SHP77 treated with DMSO at 0.1 percent for 48 hours (cell line): Measurements from ENCODE around the gene ZNF687.
"Not testable (repeated sequence)": the region's sequence is repeated elsewhere in the genome, so short reads cannot be mapped to it uniquely, and the experiment has no call there.

Source experiments
- DNase-seq: peaks from one replicate; lab custom pipeline; 2025; lab: John Stamatoyannopoulos, UW

The ZNF687 gene, protein sequence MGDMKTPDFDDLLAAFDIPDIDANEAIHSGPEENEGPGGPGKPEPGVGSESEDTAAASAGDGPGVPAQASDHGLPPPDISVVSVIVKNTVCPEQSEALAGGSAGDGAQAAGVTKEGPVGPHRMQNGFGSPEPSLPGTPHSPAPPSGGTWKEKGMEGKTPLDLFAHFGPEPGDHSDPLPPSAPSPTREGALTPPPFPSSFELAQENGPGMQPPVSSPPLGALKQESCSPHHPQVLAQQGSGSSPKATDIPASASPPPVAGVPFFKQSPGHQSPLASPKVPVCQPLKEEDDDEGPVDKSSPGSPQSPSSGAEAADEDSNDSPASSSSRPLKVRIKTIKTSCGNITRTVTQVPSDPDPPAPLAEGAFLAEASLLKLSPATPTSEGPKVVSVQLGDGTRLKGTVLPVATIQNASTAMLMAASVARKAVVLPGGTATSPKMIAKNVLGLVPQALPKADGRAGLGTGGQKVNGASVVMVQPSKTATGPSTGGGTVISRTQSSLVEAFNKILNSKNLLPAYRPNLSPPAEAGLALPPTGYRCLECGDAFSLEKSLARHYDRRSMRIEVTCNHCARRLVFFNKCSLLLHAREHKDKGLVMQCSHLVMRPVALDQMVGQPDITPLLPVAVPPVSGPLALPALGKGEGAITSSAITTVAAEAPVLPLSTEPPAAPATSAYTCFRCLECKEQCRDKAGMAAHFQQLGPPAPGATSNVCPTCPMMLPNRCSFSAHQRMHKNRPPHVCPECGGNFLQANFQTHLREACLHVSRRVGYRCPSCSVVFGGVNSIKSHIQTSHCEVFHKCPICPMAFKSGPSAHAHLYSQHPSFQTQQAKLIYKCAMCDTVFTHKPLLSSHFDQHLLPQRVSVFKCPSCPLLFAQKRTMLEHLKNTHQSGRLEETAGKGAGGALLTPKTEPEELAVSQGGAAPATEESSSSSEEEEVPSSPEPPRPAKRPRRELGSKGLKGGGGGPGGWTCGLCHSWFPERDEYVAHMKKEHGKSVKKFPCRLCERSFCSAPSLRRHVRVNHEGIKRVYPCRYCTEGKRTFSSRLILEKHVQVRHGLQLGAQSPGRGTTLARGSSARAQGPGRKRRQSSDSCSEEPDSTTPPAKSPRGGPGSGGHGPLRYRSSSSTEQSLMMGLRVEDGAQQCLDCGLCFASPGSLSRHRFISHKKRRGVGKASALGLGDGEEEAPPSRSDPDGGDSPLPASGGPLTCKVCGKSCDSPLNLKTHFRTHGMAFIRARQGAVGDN

DNA sequence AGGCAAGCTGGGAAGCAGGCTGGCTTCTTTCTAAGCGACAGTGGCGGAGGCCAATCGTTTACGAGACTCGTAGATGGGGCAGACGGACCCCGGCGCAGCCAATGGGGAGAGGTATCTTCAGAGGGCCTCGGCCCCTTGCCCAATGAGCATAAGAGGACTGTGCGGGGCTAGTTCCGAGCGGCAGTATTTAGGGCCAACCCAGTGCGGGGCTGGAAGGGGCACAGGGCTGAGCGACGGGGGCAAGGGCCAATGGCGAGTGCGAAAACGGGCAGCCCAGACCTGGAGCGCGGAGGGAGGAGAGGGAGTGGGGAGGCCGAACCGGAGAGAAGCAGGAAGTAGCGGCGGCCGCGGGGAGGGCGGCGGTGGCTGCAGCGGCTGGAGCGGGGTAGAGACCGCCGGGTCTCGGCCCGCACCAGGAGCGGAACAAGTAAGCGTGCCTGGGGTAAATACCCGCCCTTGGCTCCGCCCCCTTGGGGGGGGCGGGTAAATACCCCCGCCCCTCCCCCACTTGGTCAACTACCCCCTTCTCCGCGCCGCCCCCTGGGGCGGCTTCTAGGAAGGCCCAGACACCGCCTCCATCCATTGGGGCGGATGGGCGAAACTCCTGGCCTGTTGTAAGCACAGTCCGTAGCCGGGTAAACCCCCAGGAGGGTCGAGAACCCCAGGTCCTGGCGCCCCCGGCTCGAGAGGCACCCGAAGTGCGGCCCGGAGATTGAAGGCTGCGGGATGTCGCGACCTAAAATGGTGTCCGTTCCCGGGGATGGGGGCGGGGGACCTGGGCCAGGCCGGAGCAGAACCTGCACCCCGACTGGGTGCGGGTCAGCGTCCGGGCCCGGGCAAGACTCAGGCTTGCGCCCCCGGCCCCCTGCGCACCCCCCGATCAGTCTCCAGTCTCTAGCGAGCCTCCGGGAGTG lies at the start of gene ZNF687:
Gene ZNF687, plus strand, starts transcription at position 331 of the 914 bp plus-strand sequence. CDS start 3,993 bp downstream, outside the sequence.
- peak; percentile 100 for DNase-seq

GRCh38 chr1:151235235-151235634 lies 46.9 kb upstream of the ZNF687 start:
- DNase-seq, result no peak

- no peak for DNase-seq
Observed at GRCh38 chr1:151237678-151238466, 44.2 kb upstream of the ZNF687 start.

DNA sequence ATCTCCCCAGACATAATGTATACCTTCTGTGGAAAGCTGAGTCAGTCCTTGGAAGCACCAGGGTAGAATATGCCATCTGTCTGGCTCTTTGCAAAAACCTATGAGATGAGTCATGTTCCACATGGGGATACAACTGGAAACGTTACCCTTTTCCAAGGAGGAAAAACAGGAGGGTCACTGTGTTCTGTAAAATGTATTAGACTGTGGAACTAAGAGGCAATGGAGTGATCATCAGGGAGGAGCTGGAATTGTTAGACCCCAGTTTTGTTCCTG lies 43.7 kb upstream of the ZNF687 start:
- no peak for DNase-seq

GRCh38 chr1:151242442-151242841 lies 39.7 kb upstream of the ZNF687 start:
- DNase-seq, result no peak

GRCh38 chr1:151243683-151244216 lies 38.3 kb upstream of the ZNF687 start:
- no peak for DNase-seq

GRCh38 chr1:151246786-151247185 lies 35.3 kb upstream of the ZNF687 start:
- no peak for DNase-seq

GRCh38 chr1:151251656-151252470 lies 30.2 kb upstream of the ZNF687 start:
- peak; percentile 84 for DNase-seq

- DNase-seq, result peak; percentile 100
Observed at GRCh38 chr1:151254217-151255213, 27.6 kb upstream of the ZNF687 start, which contains the start of gene PSMD4. Gene PSMD4, plus strand, starts transcription at chr1:151254734. Its CDS starts 49 bp downstream, at chr1:151254783.

DNA sequence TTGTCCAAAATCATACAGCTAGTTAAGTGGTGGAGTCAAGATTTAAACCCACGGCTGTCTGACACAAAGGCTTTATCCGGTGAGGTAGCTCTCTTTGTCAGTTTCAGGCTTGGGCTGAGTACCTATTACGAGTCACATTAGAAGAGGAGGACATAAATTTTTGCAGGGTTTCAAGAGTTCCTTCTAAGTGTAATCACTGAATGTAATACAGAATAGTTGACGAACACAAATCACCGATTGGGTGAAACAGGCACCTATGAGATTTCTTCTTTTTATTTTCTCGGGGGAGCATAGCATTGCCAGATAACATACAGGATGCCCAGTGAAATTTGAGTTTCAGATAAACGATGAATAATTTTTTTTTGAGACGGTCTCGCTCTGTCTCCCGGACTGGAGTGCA lies 26.7 kb upstream of the ZNF687 start:
- DNase-seq, result no peak

- DNase-seq, result no peak
Observed at GRCh38 chr1:151259351-151259750, 22.7 kb upstream of the ZNF687 start.

DNA sequence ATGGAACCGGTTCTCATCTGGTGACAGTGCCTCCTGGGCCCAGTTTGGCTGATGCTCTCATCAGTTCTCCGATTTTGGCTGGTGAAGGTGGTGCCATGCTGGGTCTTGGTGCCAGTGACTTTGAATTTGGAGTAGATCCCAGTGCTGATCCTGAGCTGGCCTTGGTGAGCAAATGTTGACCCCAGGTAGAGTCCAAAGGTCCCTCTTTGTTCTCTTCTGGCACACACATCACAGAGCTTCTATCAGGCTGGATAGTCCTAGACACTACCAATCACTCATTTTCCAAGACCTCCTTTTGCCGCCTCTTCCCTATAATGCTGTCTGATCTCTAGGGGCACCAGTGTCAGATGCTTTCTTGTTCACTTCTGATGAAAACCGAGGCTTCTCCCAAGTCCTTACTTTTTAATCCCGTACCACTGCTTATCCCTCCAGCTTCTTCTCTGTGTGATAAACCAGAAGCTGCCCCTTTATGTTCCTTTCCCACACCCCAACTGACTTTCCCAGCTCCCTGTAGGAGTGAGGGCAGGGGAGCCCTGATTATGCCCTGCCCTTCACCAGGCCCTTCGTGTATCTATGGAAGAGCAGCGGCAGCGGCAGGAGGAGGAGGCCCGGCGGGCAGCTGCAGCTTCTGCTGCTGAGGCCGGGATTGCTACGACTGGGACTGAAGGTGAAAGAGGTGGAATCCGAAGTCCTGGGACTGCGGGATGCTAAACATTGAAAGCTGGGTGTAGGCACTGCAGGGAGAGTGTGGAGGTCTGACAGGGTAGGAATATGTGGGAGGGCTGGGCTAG lies 16.5 kb upstream of the ZNF687 start:
- DNase-seq, result no peak

- DNase-seq, result no peak
Observed at GRCh38 chr1:151266315-151266714, 15.8 kb upstream of the ZNF687 start.

GRCh38 chr1:151266821-151267220 lies 15.3 kb upstream of the ZNF687 start:
- no peak for DNase-seq

DNA sequence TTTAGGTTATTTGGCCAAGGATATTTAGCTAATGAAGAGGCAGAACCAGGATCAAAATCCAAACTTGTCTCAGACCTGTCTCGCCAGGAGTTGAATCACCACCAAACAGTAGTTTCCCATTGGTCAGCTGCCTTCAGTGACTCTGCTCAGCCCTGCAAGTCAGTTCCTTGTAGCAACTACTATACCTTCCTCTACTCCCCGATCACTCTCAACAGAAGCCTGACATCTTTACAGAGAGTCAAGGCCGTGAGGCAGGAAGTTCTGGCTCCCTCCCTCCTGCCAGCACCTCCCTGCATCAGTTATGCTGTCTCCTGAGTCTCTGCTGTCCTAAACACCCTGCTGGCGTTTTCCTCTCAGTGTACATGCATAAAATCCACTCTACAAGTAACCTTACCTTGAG lies 14.3 kb upstream of the ZNF687 start:
- DNase-seq, result no peak

- DNase-seq, result no peak
Observed at GRCh38 chr1:151273924-151274466, 8.1 kb upstream of the ZNF687 start.

DNA sequence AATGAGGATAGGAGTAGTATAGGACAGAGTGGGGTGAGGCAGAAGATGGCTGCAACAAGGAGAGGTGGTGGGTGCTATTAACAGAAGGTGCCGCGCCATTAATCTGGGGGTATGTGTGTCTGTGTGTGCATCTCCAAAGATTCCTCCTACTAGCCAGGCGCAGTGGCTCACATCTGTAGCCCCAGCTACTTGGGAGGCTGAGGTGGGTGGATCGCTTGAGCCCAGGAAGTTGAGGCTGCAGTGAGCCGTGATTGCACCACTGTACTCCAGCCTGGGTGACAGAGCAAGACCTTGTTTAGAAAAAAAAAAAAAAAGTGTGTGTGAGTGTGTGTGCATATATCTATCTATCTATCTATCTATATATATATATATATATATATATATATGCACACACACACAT lies 6.8 kb upstream of the ZNF687 start:
- DNase-seq, result not testable (repeated sequence)
